ENCODE data around the gene PXMP2.
"Not testable (repeated sequence)": the region's sequence is repeated elsewhere in the genome, so short reads cannot be mapped to it uniquely, and the experiment has no call there.

PXMP2 gene

GRCh38 chr12:132660996-132661395 lies 26.4 kb upstream of the PXMP2 start:
- no peak for DNase-seq

DNA sequence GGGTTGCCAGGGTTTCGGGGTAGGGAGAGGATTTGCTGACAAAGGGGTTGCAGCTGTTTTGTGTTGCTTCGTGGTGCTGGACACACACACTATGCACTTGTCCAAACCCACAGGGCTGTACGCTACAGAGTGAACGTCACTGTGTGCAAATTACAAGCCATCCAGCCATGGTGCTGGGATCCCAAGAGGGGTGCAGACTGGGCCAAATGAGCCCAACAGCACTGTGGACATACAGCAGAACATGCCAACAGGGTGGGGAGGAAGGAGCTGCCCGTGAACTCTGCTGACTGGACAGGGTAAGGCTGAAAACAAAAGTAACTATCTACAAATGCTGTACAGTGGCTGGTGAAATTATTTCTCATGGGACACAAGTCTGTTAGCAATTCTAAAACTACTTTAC lies 25.4 kb upstream of the PXMP2 start:
- no peak for DNase-seq

GRCh38 chr12:132662901-132663755 lies 24.3 kb upstream of the PXMP2 start:
- no peak for DNase-seq

DNA sequence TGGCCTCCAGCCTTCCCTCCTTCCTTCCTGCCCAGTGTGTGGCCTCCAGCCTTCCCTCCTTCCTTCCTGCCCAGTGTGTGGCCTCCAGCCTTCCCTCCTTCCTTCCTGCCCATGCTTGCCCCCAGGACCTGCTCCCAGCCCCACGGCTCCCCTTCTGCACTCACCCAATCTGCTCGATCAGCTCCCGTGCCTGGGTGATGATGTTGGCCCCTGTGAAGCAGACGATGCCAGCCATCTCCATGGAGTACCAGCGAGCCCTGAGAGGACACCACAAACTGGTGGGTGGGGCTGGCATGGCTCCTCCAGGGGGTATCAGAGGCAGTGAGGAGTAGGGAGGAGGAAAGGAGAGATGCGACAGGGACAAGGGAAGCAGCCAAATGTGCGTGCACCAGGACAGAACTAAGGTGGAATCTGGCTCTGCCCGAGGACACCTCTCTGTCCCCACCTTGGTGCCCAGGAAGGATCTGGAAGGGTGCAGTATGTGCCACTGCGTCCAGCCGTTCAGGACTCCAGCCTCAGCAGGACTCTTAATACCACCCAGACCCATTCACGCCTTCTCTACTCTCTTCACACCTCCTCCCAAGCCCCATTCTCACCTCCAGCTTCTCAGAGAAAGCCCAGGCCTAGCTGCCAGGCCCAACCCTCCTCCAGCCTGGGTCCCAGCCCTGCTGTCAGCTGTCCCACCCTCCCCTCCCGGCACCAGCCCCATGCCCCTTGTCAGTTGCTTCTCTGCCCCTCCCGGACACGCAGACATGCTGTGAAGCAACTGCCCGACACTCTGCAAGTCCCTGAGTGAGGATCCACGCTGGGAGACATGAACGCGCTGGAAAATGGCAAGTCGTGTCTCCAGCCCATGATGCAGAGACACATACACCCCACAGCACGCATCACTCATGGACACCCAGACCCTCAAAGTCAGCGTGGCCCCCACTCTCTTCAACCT lies 22.9 kb upstream of the PXMP2 start:
- no peak for DNase-seq

DNA sequence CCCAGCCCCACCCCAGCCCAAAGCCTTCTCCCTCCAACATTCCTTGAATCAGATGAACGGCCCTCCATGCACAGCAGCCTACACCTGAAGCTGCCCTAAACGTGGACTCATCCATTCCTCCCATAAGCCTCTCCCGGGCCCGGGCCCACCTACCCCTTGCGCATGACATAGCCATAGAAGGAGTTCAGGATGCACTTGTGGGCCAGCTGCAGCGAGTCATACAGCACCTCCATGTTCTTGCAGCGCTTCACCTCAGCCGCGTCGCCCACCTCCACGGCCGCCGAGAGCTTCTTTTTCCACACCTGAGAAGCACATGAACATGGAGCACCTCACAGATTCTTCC lies 22.3 kb upstream of the PXMP2 start:
- no peak for DNase-seq

DNA sequence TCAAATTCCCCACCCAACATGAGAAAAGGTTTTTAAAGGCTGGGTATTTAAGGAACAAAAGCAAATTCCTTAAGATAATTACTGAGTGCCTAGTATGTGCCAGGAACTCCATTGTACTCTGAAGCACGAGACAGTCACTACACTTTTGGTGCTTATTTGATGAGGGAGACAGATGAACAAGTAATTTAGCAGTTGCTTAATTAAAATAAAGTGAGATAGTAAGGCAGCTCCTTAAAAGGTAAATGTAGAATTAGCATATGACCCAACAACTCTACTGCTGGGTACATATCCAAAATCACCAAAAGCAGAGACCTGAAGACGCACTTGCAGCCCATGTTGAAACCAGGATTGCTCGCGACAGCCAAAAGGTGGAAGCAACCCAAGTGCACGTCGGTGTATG lies 21.6 kb upstream of the PXMP2 start:
- DNase-seq: no peak

DNA sequence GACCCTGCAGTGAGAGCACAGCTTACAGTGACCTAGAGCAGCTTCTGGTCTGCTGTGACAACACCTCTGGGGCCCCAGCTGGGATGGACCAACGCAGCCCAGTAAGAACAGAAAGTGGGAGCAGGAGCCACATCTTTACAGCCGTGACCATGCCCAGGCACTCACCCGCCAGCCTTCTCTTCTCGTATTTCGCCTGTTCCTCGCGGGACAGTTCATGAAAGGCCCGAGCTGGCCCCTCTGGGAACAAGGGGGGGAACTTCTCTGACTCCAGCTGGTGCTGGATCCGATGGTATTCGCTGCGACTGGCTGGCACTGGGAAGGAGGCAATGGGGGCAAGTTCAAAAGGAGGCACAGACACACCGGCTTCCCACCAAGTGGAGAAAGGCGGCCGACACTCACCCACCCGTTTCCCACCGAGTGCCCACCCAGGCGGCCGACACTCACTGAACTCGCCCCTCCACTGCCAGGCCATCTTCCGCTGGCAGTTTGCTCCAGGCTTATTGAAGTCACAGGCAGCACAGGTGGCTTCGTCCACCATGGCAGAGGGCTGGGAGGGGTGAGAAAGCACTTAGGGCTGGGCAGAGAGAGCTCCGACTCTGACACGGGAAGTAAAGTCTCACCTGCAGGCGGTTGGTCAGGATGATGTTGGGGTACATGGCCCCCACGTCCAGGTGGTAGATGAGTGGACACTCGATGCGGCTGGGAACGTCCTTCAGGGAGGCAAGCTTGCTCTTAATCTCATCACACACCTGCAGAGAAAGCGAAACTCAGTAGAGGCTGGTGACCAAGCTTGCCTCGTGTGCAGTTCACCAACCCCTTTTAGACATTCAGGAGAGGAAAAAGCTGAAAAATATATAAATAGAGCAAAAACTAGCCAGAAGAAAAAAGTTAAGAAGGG lies 18.9 kb upstream of the PXMP2 start:
- DNase-seq: no peak

DNA sequence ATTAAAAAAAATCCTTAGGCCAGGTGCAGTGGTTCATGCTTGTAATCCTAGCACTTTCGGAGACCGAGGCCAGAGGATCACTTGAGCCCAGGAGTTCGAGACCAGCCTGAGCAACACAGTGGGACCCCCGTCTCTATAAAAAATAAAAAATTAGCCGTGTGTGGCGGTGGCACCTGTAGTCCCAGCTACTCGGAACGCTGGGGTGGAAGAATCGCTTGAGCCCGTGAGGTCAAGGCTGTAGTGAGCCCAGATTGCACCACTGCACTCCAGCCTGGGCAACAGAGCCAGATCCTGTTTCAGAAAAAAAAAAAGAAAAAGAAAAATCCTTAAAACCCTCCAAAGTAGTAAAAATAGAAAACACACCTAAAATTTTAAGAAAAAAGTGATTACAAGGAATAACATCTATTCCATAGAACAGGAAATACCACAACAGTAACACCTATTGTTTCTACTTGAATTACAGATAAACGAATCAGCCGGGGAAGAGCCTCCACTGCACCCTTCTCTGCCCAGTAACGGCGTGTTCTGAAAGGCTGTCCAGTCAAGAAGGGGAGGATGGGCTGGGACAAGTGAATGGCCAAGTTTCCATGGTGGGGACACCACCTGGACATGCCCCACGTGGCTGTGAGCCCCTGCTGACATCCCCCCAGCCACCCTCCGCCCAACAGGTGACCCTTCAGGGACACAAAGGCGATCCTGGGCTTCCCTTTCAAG lies 18.1 kb upstream of the PXMP2 start:
- no peak for DNase-seq

GRCh38 chr12:132672116-132672515 lies 15.3 kb upstream of the PXMP2 start:
- DNase-seq: peak; percentile 13

DNA sequence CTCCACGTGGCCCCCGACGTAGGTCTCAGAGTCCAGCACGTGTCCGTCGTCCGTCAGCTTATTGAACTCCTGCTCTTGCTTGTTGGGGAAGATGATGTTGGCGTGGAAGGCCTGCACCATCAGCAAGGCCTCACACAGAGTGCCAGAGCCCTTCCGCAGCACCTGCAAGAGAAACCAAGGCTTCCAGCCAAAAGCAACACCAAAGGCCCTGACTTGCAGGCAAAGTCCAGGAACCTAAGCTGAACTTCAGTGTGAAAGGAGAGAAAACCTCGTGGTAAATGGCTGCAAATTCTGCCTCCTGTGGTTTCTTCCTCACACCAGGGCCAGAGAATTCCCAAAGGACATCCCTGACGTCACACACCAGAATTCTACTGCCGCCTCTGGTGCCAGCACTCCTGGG lies 14.7 kb upstream of the PXMP2 start:
- no peak for DNase-seq

DNA sequence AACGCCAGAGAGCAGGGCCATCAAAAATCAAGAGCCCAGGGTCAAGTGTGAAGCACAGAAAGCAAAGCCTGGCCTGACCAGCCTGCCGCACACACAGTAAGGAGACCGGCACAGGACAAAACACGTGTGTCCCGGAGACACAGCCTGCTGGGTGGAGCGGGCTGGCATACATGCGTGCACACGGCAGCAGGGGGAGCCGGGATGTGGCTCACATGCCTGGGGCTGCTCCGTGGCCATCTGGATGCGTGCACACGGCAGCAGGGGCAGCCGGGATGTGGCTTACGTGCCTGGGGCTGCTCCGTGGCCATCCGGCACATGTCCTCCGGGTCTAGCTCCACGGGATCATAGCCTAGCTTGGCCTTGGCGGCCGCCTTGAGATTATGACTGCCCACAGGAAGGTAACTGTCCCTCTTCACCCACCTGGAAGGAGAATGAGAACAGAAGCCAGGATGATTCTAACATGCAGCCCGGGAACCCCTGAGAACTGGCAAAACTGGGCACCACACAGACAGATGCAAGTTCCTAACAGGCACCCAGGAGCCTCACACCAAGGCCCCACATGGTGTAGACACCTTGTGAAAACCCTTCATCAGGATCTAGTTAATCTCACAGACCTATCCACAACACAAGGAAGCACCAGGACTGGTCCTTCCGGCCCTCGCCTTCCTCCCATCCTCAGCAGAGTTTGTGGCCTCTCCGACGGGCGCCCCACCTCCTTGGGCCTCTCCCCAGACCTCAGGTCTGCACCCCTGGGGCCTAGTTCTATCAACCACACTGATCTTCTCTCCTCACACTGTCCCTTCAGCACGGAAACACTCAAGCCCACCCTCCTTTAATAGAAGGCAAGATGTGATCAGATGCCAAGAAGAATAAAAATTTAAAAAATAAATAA lies 13.9 kb upstream of the PXMP2 start:
- DNase-seq: no peak

GRCh38 chr12:132674561-132674960 lies 12.8 kb upstream of the PXMP2 start:
- DNase-seq: no peak

GRCh38 chr12:132675757-132676432 lies 11.5 kb upstream of the PXMP2 start:
- DNase-seq: no peak

DNA sequence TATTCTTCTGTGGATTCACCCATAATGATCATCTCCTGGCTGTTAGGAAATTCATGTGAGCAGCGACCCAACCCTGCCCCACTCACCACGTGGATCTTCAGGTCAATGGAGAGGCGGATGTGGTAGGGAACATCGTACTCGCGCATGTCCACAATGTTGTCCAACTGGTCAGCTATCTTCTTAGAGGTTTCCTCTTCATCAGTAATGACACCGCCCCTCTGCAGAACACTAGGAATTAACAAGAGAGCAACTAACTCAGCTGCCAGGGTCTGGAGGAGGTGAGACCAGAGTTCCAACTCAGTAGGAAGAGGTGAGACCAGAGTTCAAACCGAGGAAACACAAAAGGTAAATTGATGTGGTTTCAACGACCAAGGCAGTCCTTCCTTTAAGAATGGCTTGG lies 9.9 kb upstream of the PXMP2 start:
- no peak for DNase-seq

DNA sequence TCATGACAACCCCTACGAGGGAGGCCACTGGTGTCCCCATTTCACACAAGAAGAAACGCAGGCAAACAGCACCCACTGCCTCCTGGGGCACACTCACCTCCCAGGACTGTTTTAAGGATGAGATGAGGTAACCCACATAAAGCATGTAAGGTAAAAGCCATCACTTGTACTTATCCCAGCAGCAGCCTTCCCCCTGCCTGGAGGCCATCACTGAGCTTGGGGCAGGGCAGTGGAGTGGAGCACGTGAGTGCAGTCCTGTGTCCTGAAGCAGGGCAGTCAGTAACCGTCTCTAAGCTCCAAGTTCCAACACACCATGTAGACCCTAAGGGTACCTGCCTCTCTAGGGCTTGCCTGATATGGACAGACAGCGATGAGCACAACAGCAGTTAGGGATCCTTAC lies 2.0 kb upstream of the PXMP2 start:
- DNase-seq: no peak

DNA sequence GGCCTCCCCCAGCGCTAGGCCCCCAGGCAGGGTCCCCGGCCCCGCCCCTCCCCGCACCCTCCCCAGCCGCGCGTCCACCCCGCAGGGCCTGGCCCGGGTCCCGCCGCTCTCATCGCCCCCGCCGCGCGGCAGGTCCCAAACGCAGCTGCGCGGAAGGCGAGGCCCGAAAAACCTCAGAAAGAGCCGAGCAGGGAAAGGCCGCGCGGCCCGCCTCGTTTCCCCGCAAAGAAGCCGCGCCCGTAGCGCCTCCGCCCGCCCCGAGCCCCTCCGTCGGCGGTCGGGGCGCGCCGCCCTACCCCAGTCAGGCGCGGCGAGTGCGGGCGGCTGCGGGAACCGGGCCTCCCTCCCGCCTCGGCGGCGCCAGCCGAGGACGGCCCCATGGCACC lies 569 bp upstream of the PXMP2 start:
- DNase-seq: no peak

GRCh38 chr12:132689227-132689626 lies 1.8 kb downstream of the PXMP2 start:
- no peak for DNase-seq

DNA sequence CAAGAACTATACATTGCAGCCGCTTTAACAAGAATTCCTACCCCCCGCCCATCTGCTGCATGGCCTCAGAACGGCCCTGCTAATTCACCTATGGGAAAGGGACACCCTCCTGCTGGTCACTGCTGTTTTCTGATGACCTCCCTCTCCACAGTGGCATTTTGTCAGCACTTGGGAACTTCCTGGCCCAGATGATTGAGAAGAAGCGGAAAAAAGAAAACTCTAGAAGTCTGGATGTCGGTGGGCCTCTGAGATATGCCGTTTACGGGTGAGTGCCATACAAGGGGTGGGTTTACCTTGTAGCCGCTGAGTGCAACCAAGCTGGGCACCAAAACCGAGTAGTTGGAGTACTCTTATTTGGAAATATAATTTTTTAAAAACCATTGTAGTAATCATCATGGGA lies 2.7 kb downstream of the PXMP2 start:
- DNase-seq: no peak

GRCh38 chr12:132692030-132692429 lies 4.6 kb downstream of the PXMP2 start:
- not testable (repeated sequence) for DNase-seq

DNA sequence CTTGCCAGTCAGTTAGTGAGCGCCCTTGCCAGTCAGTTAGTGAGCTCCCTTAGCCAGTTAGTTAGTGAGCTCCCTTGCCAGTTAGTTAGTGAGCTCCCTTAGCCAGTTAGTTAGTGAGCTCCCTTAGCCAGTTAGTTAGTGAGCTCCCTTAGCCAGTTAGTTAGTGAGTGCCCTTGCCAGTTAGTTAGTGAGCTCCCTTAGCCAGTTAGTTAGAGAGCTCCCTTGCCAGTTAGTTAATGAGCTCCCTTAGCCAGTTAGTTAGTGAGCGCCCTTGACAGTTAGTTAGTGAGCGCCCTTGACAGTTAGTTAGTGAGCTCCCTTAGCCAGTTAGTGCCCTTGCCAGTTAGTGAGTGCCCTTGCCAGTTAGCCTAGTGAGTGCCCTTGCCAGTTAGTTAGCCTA lies 7.5 kb downstream of the PXMP2 start:
- not testable (repeated sequence) for DNase-seq

GRCh38 chr12:132695431-132695830 lies 8.0 kb downstream of the PXMP2 start:
- DNase-seq: no peak
